Esophagus squamous epithelium (tissue), 5 donors: Measurements from ENCODE around the gene MAP2K7. TPM values are rescaled to one million over a fixed set of nuclear protein-coding genes. Genes with fewer than 3 reads are reported as not detected.

Source experiments
- DNase-seq: peaks from one replicate; lab custom pipeline; 2025; lab: John Stamatoyannopoulos, UW
- H3K27ac ChIP-seq, 4 donors: fragments of 200-600 bp; sonication (generic); one replicate each; pipeline ENCODE4 v1.5.1; 2016 to 2019; ENCODE audit warnings: mild to moderate bottlenecking in 1 of 4
- H3K27me3 ChIP-seq, 4 donors: fragments of 200-600 bp; sonication (generic); 1 replicate in 3 of 4; 2 replicates in 1 of 4; pipeline versions ENCODE4 v1.5.1 to v1.6.0; 2017 to 2021; ENCODE audit warnings: antibody characterized with exemption in 1 of 4
- H3K36me3 ChIP-seq, 3 donors: fragments of 200-600 bp; sonication (generic); one replicate each; pipeline ENCODE4 v1.5.1; 2016 to 2019
- H3K4me1 ChIP-seq, 3 donors: fragments of 200-600 bp; sonication (generic); one replicate each; pipeline ENCODE4 v1.5.1; 2017 to 2019
- H3K4me3 ChIP-seq, 4 donors: fragments of 200-600 bp; sonication (generic); 1 replicate in 3 of 4; 2 replicates in 1 of 4; pipeline ENCODE4 v1.5.1; 2016 to 2019; ENCODE audit warnings: mild to moderate bottlenecking in 2 of 4, moderate library complexity in 1 of 4
- H3K9me3 ChIP-seq, 3 donors: fragments of 200-600 bp; sonication (generic); one replicate each; pipeline ENCODE4 v1.5.1; 2016 to 2019
- CTCF ChIP-seq, 6 experiments: fragments of 450-650 bp in 4 of 6; fragments of 200-600 bp in 2 of 6; sonication (generic) in 2 of 6; IDR thresholded peaks; one replicate each; pipeline ENCODE4 v1.5.1; 2016 to 2019; ENCODE audit warnings: antibody characterized with exemption in 6 of 6, mild to moderate bottlenecking in 4 of 6, moderate library complexity in 4 of 6
- POLR2A ChIP-seq, 4 donors: fragments of 450-650 bp; IDR thresholded peaks; one replicate each; pipeline ENCODE4 v1.6.1; 2017; ENCODE audit warnings: antibody characterized with exemption in 4 of 4, mild to moderate bottlenecking in 4 of 4, moderate library complexity in 3 of 4
- WGBS, 2 donors: methylation state at CpG; one replicate each; pipeline ENCODE4 v1.1.5; 2018; 5-methylcytosine and 5-hydroxymethylcytosine counted together
- intact Hi-C: fragments of 100-400 bp; cut with DNase I; formaldehyde crosslinking; loops from one replicate; pipeline ENCODE4 v1.15.0; 2022
- total RNA-seq, 4 donors: library from RNA; depleted of rRNA; stranded (reverse); fragments of >200 nt; gene quantifications; one replicate each; pipeline ENCODE4 v1.1.0, GENCODE V29; 2016
- donor health status: DM: yes; HTN: yes; CAD: no.

Gene MAP2K7
- total RNA-seq, 4 donors from 2014 or later, result 8.6 to 17.3 (median 13.8) TPM

- WGBS, 2 donors, result 52% methylated on average over 8 of the region's 12 CpGs; no CpG with 5 or more reads in 1 of the 2 donors
- intact Hi-C loops, result no loop called here
- Histone ChIP-seq H3K4me3 (no peak overlapping the region), H3K9me3 (no peaks in the 10 kb centered on the region), H3K36me3 (peaks cover 30 to 48% (median 33%) of the 10 kb centered on the region in 3 donors), H3K4me1 (peaks cover 22 to 42% (median 26%) of the 10 kb centered on the region in 3 donors), H3K27me3 (peaks cover 19 to 61% (median 24%) of the 10 kb centered on the region in 4 donors), H3K27ac (no peak overlapping the region)
- DNase-seq, result no peak
- no peak for TF ChIP-seq POLR2A (IDR thresholded peaks at IDR 0.05)
- no peak for TF ChIP-seq CTCF (IDR thresholded peaks at IDR 0.05)
Observed at GRCh38 chr19:7914099-7914498, 10.4 kb downstream of the MAP2K7 start.

- Histone ChIP-seq H3K4me3 (no peak within 1 kb of the TSS), H3K4me1 (peaks cover 27 to 43% (median 27%) of the 10 kb centered on the region in 3 donors), H3K27me3 (peaks cover 19 to 64% (median 24%) of the 10 kb centered on the region in 4 donors), H3K9me3 (no peaks in the 10 kb centered on the region), H3K27ac (no peak within 1 kb of the TSS), H3K36me3 (peaks cover 30 to 42% (median 33%) of the 10 kb centered on the region in 3 donors)
- TF ChIP-seq POLR2A (IDR thresholded peaks at IDR 0.05) (no peak), CTCF (IDR thresholded peaks at IDR 0.05) (no peak)
- intact Hi-C loops, result no loop called here
- 68 to 78% methylated on average over 2 to 3 of the region's 12 CpGs for WGBS, 2 donors
- no peak for DNase-seq
Observed at GRCh38 chr19:7914598-7915045, 10.9 kb downstream of the MAP2K7 start, which contains the start of gene TGFBR3L. Gene TGFBR3L (plus strand): TSS chr19:7914830.

- no peak for TF ChIP-seq CTCF (IDR thresholded peaks at IDR 0.05)
- no peak for TF ChIP-seq POLR2A (IDR thresholded peaks at IDR 0.05)
- H3K27ac ChIP-seq, result no peak overlapping the region
- DNase-seq, result no peak
- H3K9me3 ChIP-seq, result no peaks in the 10 kb centered on the region
- peaks cover 30 to 49% (median 31%) of the 10 kb centered on the region in 3 donors for H3K4me1 ChIP-seq
- WGBS, 2 donors, result 40 to 51% methylated on average over 12 to 14 of the region's 24 CpGs
- H3K36me3 ChIP-seq, result peaks cover 24 to 34% (median 24%) of the 10 kb centered on the region in 3 donors
- H3K27me3 ChIP-seq, result peaks cover 19 to 64% (median 24%) of the 10 kb centered on the region in 4 donors
- peak overlapping the region in 1 of 4 donors; percentile 65 for H3K4me3 ChIP-seq
- intact Hi-C loops, result no loop called here
Observed at GRCh38 chr19:7915250-7916102, 11.8 kb downstream of the MAP2K7 start.

- Histone ChIP-seq H3K36me3 (peaks cover 15 to 25% (median 16%) of the 10 kb centered on the region in 3 donors), H3K9me3 (no peaks in the 10 kb centered on the region), H3K4me1 (peaks cover 34 to 55% (median 35%) of the 10 kb centered on the region in 3 donors), H3K27me3 (peaks cover 19 to 64% (median 24%) of the 10 kb centered on the region in 4 donors), H3K4me3 (peak overlapping the region; percentile 12 to 65 (median 31)), H3K27ac (peak overlapping the region in 2 of 4 donors; percentile 60 to 73)
- TF ChIP-seq CTCF (IDR thresholded peaks at IDR 0.05), result peak in 1 of 6 experiments; percentile 10
- TF ChIP-seq POLR2A (IDR thresholded peaks at IDR 0.05), result no peak
- intact Hi-C loops, result no loop called here
- DNase-seq, result no peak
- WGBS, 2 donors, result 12% methylated on average over 3 of the region's 104 CpGs; no CpG with 5 or more reads in 1 of the 2 donors
Observed at GRCh38 chr19:7916103-7916954, 12.7 kb downstream of the MAP2K7 start.
